Heart left ventricle (tissue), 13 donors: ENCODE data around the gene HID1.

ENCODE experiments used
- POLR2A ChIP-seq, 2 donors: fragments of 450-650 bp; IDR thresholded peaks; one replicate each; pipeline ENCODE4 v1.6.1; 2017; ENCODE audit warnings: antibody characterized with exemption in 2 of 2, mild to moderate bottlenecking in 2 of 2, moderate library complexity in 2 of 2
- TF ChIP-seq, protein P1 (sequence below), 12 donors: fragments of 200-600 bp; sonication (generic) in 4 of 12; IDR thresholded peaks; one replicate each; pipeline versions ENCODE4 v1.5.0 to v1.8.0; 2018 to 2022; ENCODE audit warnings: antibody characterized with exemption in 12 of 12, mild to moderate bottlenecking in 5 of 12
- donor health status: ischemic (EF 13 %, LVEDD 7.1; RV severe dilation, severe dysfunction).
- donor health status: DM: no; HTN: yes; CAD: no.
- donor health status: DM: no; HTN: no; CAD: no.
- donor health status: ischemic (EF 25% LVEDD 6.9; RV normal size, moderate dysfunction).
- donor health status: ischemic (EF 25% LVEDD 5.7; RV mildly dilated, moderate dysfunction).
- donor health status: ischemic (EF 35%, LVEDD 5.7; RV mildly dilated, moderate dysfunction).
- donor health status: nonischemic (EF 11% LVEDD 7.7; RV severe dilation, severe dysfunction).
- donor health status: DM: yes; HTN: yes; CAD: no.
- donor health status: PGD.
- donor health status: ischemic (EF 29% LVEDD 5.4; RV normal size, mild dysfunction).
- donor health status: nonischemic (EF 23%, LVEDD 6.1; RV moderate dilation, normal function).

DNA sequence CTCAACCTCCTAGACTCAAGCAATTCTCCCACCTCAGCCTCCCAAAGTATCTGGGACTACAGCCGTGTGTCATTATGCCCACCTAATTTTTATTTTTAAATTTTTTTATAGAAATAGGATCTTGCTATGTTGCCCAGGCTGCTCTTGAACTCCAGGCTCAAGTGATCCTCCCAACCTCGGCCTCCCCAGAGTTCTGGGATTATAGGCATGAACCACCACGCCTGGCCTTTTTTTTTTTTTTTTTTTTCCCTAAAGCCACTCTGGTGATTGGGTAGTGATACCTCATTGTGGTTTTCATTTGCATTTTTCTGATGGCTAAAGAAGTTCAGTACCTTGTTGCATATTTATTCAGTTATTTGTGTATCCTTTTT lies 13.6 kb upstream of the HID1 start:
- TF ChIP-seq POLR2A (IDR thresholded peaks at IDR 0.05): no peak
- TF ChIP-seq, protein P1, sequence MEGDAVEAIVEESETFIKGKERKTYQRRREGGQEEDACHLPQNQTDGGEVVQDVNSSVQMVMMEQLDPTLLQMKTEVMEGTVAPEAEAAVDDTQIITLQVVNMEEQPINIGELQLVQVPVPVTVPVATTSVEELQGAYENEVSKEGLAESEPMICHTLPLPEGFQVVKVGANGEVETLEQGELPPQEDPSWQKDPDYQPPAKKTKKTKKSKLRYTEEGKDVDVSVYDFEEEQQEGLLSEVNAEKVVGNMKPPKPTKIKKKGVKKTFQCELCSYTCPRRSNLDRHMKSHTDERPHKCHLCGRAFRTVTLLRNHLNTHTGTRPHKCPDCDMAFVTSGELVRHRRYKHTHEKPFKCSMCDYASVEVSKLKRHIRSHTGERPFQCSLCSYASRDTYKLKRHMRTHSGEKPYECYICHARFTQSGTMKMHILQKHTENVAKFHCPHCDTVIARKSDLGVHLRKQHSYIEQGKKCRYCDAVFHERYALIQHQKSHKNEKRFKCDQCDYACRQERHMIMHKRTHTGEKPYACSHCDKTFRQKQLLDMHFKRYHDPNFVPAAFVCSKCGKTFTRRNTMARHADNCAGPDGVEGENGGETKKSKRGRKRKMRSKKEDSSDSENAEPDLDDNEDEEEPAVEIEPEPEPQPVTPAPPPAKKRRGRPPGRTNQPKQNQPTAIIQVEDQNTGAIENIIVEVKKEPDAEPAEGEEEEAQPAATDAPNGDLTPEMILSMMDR (IDR thresholded peaks at IDR 0.05): no peak
